ENCODE measurements around the gene TLR9.
"Not testable (repeated sequence)": the region's sequence is repeated elsewhere in the genome, so short reads cannot be mapped to it uniquely, and the experiment has no call there.

The TLR9 gene

GRCh38 chr3:52225452-52226228, at the start of gene TLR9:
Gene TLR9, minus strand, starts transcription at chr3:52225645. Its CDS starts 116 bp downstream, at chr3:52225529.
- FAIRE-seq: no peak

GRCh38 chr3:52274781-52275180, 49.3 kb upstream of the TLR9 start:
- not testable (repeated sequence) for FAIRE-seq

- FAIRE-seq: no peak
These were observed 47.4 kb upstream of the TLR9 start for GRCh38 chr3:52272831-52273230.

- not testable (repeated sequence) for FAIRE-seq
These were observed 46.7 kb upstream of the TLR9 start for GRCh38 chr3:52272172-52272571.

GRCh38 chr3:52270252-52270754, 44.9 kb upstream of the TLR9 start:
- FAIRE-seq: peak; percentile 85

- no peak for FAIRE-seq
These were observed 44.3 kb upstream of the TLR9 start for GRCh38 chr3:52269776-52270175.

GRCh38 chr3:52268036-52268435, 42.6 kb upstream of the TLR9 start:
- FAIRE-seq: no peak

GRCh38 chr3:52265387-52265786, 39.9 kb upstream of the TLR9 start:
- FAIRE-seq: no peak

- no peak for FAIRE-seq
These were observed 37.0 kb upstream of the TLR9 start for GRCh38 chr3:52262447-52262846.

- no peak for FAIRE-seq
These were observed 34.0 kb upstream of the TLR9 start for GRCh38 chr3:52259448-52259847.

- FAIRE-seq: no peak
These were observed 33.6 kb upstream of the TLR9 start for GRCh38 chr3:52259035-52259434.

GRCh38 chr3:52257911-52258310, 32.5 kb upstream of the TLR9 start:
- FAIRE-seq: no peak

GRCh38 chr3:52256622-52257021, 31.2 kb upstream of the TLR9 start:
- no peak for FAIRE-seq

- no peak for FAIRE-seq
These were observed 30.7 kb upstream of the TLR9 start for GRCh38 chr3:52256159-52256558.

GRCh38 chr3:52254608-52255007, 29.2 kb upstream of the TLR9 start:
- no peak for FAIRE-seq

- no peak for FAIRE-seq
These were observed 28.2 kb upstream of the TLR9 start for GRCh38 chr3:52253314-52254304.

GRCh38 chr3:52250122-52250521, 24.7 kb upstream of the TLR9 start:
- FAIRE-seq: no peak

- no peak for FAIRE-seq
These were observed 24.2 kb upstream of the TLR9 start for GRCh38 chr3:52249683-52250082.

GRCh38 chr3:52248816-52249547, 23.5 kb upstream of the TLR9 start:
- no peak for FAIRE-seq

GRCh38 chr3:52248165-52248541, 22.7 kb upstream of the TLR9 start:
- no peak for FAIRE-seq

GRCh38 chr3:52247409-52248164, 22.1 kb upstream of the TLR9 start:
- no peak for FAIRE-seq

Data from endometrium (tissue), 2 donors.